ENCODE results near the gene KCNQ1OT1. TPM values are rescaled to one million over a fixed set of nuclear protein-coding genes. Genes with fewer than 3 reads are reported as not detected.

The KCNQ1OT1 gene
- total RNA-seq, 2 donors from 2014 or later = 0.77 to 1.5 TPM

- H3K27ac ChIP-seq = no peak overlapping the region
- H3K27me3 ChIP-seq = no peaks in the 10 kb centered on the region
- DNase-seq = no peak
- no peaks in the 10 kb centered on the region for H3K36me3 ChIP-seq
- H3K4me3 ChIP-seq = no peak overlapping the region
- TF ChIP-seq, protein P1, sequence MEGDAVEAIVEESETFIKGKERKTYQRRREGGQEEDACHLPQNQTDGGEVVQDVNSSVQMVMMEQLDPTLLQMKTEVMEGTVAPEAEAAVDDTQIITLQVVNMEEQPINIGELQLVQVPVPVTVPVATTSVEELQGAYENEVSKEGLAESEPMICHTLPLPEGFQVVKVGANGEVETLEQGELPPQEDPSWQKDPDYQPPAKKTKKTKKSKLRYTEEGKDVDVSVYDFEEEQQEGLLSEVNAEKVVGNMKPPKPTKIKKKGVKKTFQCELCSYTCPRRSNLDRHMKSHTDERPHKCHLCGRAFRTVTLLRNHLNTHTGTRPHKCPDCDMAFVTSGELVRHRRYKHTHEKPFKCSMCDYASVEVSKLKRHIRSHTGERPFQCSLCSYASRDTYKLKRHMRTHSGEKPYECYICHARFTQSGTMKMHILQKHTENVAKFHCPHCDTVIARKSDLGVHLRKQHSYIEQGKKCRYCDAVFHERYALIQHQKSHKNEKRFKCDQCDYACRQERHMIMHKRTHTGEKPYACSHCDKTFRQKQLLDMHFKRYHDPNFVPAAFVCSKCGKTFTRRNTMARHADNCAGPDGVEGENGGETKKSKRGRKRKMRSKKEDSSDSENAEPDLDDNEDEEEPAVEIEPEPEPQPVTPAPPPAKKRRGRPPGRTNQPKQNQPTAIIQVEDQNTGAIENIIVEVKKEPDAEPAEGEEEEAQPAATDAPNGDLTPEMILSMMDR (IDR thresholded peaks at IDR 0.05) = no peak
- no peaks in the 10 kb centered on the region for H3K4me1 ChIP-seq
- no peaks in the 10 kb centered on the region for H3K9me3 ChIP-seq
- no peak overlapping the region for H3K9ac ChIP-seq (ENCODE audit: low read depth in 2 of 2, low read length in 2 of 2)
- intact Hi-C loops (cut with DNase I) = no loop called here
Observed at GRCh38 chr11:2678396-2678795, 21.4 kb downstream of the KCNQ1OT1 start.

- Histone ChIP-seq H3K27me3 (no peaks in the 10 kb centered on the region), H3K27ac (no peak overlapping the region), H3K9me3 (no peaks in the 10 kb centered on the region), H3K4me3 (no peak overlapping the region), H3K4me1 (no peaks in the 10 kb centered on the region), H3K36me3 (no peaks in the 10 kb centered on the region), H3K9ac (ENCODE audit: low read depth in 2 of 2, low read length in 2 of 2) (no peak overlapping the region)
- DNase-seq = no peak
- intact Hi-C loops (cut with DNase I) = no loop called here
- TF ChIP-seq, protein P1 (IDR thresholded peaks at IDR 0.05) = no peak
Observed at GRCh38 chr11:2677127-2677526, 22.7 kb downstream of the KCNQ1OT1 start.

DNA sequence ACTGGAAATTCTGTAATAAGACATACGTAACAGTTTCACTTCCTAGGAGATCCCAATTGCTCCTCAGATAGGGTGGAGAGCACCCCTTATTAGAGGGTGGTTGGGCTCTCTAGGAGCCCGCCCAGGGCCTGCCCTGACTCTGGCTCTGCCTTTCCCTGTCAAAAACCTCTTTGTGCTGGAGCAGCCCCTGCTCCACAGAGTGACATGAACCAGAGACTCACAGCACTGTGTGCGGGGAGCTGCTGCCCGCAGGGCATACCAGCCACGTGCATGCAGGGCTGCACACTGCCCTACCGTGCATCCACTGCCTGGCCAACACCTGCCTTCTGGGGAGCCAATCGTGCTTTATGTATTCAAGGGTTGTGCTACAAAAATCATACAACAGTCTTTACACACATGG, 24.3 kb downstream of the KCNQ1OT1 start:
- no peak for DNase-seq
- Histone ChIP-seq H3K9ac (ENCODE audit: low read depth in 2 of 2, low read length in 2 of 2) (no peak overlapping the region), H3K4me1 (no peaks in the 10 kb centered on the region), H3K9me3 (no peaks in the 10 kb centered on the region), H3K27me3 (no peaks in the 10 kb centered on the region), H3K4me3 (no peak overlapping the region), H3K36me3 (no peaks in the 10 kb centered on the region), H3K27ac (no peak overlapping the region)
- intact Hi-C loops (cut with DNase I) = no loop called here
- TF ChIP-seq, protein P1 (IDR thresholded peaks at IDR 0.05) = no peak

GRCh38 chr11:2674658-2675131, 25.1 kb downstream of the KCNQ1OT1 start:
- H3K4me1 ChIP-seq = no peaks in the 10 kb centered on the region
- TF ChIP-seq, protein P1 (IDR thresholded peaks at IDR 0.05) = no peak
- intact Hi-C loops (cut with DNase I) = no loop called here
- H3K27me3 ChIP-seq = no peaks in the 10 kb centered on the region
- no peak for DNase-seq
- H3K9me3 ChIP-seq = no peaks in the 10 kb centered on the region
- H3K9ac ChIP-seq (ENCODE audit: low read depth in 2 of 2, low read length in 2 of 2) = no peak overlapping the region
- no peak overlapping the region for H3K4me3 ChIP-seq
- H3K36me3 ChIP-seq = no peaks in the 10 kb centered on the region
- H3K27ac ChIP-seq = no peak overlapping the region

GRCh38 chr11:2673871-2674471, 25.8 kb downstream of the KCNQ1OT1 start:
- Histone ChIP-seq H3K4me1 (no peaks in the 10 kb centered on the region), H3K27ac (no peak overlapping the region), H3K27me3 (no peaks in the 10 kb centered on the region), H3K9me3 (no peaks in the 10 kb centered on the region), H3K36me3 (no peaks in the 10 kb centered on the region), H3K4me3 (no peak overlapping the region), H3K9ac (ENCODE audit: low read depth in 2 of 2, low read length in 2 of 2) (no peak overlapping the region)
- TF ChIP-seq, protein P1 (IDR thresholded peaks at IDR 0.05) = no peak
- no peak for DNase-seq
- intact Hi-C loops (cut with DNase I) = no loop called here

Data from colonic mucosa (tissue), 4 donors.